Stimulated activated CD8-positive, alpha-beta memory T cell treated with anti-CD3 and anti-CD28 coated beads, Interleukin-12 subunit alpha, Interleukin-12 subunit beta, amount 100 ng/mL, for 1 hour (primary cell): ENCODE results near the gene KRT27.
"Not testable (repeated sequence)": the region's sequence is repeated elsewhere in the genome, so short reads cannot be mapped to it uniquely, and the experiment has no call there.

Experiments used
- DNase-seq: peaks from one replicate; pipeline ENCODE4 v3.0.0-alpha.2; 2020; ENCODE audit warnings: low read depth

The KRT27 gene

DNA sequence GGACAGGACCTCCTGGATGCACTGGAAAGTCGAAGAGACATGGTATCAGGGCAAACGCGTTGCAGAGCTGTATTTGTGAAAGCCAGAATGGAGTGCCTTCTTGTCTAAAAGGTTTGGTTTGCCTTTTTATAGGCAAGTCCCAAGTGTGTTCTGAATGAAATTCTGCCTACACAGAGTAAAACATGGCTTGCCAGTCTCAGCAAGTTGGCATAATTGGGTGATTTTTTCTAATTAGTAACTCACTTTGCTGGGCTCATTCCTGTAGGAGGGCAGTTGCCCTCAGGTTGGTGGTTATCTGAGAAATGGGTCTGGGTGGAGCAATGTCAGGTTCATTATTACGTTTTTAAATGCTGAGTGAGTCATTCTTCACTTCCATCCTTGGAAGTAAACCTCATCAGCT lies 27.1 kb downstream of the KRT27 start, which contains the start of gene KRT25:
KRT25 (minus strand) TSS at position 101 of the 400 bp plus-strand sequence; CDS start at position 41, 60 bp downstream.
- DNase-seq, result no peak

DNA sequence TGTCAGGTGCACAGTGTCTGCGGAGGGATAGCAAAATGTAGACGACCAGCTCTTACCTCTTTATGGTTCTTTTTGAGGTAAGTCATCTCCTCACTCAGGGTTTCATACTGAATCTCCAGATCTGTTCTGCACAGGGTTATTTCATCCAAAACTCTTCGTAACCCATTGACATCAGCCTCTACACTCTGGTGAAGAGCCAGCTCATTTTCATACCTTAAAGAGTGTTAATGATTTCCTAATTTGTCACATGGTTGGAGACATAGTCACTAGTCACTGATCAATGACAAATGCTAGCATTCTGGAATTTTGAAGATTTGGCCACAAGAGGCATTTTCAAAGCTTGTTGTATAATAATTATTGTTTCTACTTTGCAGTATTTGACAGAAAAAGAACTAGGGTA lies 28.5 kb downstream of the KRT27 start:
- no peak for DNase-seq

DNA sequence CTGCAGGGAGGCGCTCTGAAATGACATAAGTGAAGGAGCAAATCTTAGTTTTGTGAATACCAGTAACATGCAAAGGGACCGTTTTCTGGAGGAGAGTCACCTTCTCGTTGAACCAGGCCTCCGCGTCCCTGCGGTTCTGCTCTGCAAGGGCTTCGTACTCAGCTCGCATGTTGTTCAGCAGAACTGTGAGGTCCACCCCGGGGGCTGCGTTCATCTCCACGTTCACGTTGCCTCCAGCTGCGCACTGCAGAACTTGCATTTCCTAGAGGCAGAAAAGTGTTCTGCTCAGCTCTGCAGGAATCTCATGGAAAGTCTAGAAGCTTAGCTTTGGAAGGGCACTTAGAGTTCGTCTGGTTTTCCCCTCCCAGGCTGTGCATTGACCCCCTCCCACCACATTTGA lies 31.3 kb downstream of the KRT27 start:
- DNase-seq, result no peak

- no peak for DNase-seq
Observed at GRCh38 chr17:40750391-40750790, 32.0 kb downstream of the KRT27 start.

DNA sequence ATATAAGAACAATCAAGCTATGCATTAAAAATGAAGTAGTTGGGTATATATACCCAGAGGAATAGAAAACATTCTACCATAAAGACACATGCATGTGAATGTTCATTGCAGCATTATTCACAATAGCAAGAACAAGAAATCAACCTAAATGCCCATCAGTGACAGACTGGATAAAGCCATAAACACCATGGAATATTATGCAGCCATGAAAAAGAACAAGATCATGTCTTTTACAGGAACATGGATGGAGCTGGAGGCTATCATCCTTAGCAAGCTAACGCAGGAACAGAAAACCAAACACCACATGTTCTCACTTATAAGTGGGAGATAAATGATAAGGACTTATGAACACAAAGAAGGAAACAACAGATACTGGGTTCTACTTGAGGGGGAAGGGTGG lies 33.7 kb downstream of the KRT27 start:
- not testable (repeated sequence) for DNase-seq

GRCh38 chr17:40738553-40738952 lies 43.8 kb downstream of the KRT27 start:
- no peak for DNase-seq

DNA sequence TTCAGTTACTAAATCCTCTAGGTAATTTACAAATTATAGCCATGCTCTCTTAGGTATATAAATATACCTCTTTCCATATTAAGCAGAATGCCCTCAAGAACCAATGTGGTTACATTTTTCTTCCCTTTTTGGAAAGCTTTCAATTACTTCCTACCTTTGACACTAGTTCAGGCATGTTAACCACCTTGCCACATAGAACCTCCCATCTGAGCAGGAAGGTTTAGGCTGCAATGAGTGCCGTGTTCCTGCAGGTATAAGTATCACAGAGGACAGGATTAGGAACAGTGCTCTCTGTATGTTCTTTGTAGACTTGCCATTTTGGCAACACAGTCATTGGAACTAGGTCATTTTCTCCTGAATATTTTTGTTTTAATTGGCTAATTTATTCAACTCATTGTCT lies 47.3 kb downstream of the KRT27 start:
- no peak for DNase-seq

DNA sequence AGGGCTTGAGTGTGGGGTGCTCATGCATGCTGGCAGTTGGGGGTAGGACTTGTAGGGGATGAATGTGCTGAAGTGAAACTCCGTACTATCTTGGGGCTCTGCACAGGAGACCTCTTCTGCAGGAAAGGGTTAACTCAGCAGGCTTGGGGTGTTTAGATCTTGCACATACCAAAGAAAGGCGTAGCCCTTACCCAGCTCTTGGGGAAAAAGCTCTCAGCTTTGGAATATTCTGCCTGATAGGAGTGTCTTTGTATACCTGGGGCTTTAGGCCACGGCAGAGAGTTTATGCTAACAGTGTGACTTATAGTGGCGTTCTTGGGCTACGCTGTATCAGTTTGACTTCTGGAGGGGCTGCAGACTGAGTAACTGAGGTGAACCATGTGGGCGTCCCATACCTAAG lies 48.3 kb downstream of the KRT27 start:
- DNase-seq, result no peak

DNA sequence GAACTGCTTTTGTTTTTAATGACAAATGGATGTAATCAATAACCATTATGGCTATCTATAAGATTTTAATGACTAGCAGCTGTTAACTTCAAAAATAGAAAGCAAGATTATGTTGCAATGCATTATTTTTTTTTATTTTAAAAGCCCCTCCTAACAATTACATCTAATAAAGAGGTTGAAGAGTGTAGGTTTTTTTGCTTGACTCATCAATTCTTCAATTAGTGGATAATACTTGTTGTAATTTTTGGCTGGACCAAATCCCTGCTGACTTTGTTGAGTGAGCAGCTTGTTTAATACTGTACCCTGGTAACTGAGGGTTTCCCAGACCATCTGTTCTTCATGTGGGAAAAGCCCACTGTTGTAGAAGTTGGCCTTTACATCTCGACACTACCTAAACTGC lies 51.4 kb downstream of the KRT27 start:
- DNase-seq, result no peak

GRCh38 chr17:40727447-40728231 lies 54.7 kb downstream of the KRT27 start:
- DNase-seq, result no peak

- no peak for DNase-seq
Observed at GRCh38 chr17:40726919-40727318, 55.4 kb downstream of the KRT27 start.
